GM10266 (cell line): ENCODE measurements around the gene MALT1.

ENCODE experiments used
- DNase-seq: peaks from one replicate; pipeline ENCODE4 v3.0.0; 2012; ENCODE audit errors: extremely low spot score
- CTCF ChIP-seq: IDR thresholded peaks from 2 replicates; pipeline ENCODE4 v1.5.1; 2012; ENCODE audit warnings: mild to moderate bottlenecking, low read depth; ENCODE audit not compliant: control insufficient read depth, insufficient read depth; ENCODE audit errors: missing control alignments

MALT1 gene

GRCh38 chr18:58671111-58671631, at the start of gene MALT1:
MALT1 (plus strand) TSS chr18:58671465; CDS start chr18:58671644, 179 bp downstream.
- peak; percentile 95 for DNase-seq
- TF ChIP-seq CTCF: no peak

DNA sequence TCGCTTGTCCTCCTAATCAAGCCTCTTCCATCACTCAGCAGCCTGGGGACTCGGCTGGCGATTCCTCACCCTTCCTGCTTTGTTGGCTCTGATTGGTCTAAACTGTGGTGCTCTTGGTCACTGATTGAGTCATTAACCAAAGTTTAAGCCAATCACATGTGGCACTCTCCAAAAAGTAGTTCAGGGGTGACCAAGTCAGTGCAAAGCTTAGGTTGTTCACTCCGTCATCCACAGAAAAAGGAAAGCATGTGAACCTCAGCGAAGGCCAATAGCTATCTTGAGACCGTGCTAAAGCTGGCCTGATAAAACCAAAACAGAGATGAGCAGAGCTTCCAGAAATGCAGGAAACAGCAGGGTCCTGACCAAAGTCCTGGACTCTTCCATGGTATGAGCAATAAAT, 47.3 kb upstream of the MALT1 start:
- TF ChIP-seq CTCF: no peak
- DNase-seq: no peak

GRCh38 chr18:58625839-58626238, 45.4 kb upstream of the MALT1 start:
- TF ChIP-seq CTCF: no peak
- DNase-seq: no peak

GRCh38 chr18:58630071-58630470, 41.2 kb upstream of the MALT1 start:
- no peak for TF ChIP-seq CTCF
- DNase-seq: no peak

- DNase-seq: no peak
- no peak for TF ChIP-seq CTCF
These were observed 40.0 kb upstream of the MALT1 start for GRCh38 chr18:58631301-58631700.

DNA sequence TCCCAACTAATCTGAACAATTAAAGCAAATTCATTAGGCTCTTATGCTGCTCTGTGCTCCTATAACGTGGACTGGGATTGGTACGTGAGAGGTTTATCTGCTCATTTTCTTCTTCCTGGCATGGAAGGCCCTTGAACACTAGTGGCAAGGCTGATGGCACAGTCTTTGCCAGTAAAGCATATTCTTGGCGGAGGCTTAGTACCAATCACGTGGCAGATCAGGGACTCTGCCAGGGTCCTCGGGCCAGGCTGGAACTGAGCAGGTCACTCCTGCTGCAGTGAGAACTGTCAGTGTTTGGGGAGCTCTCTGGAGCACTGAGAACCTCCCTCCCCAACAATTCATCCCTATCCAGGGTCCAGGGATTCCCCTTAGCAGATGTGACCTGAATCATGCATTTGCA, 38.7 kb upstream of the MALT1 start:
- no peak for DNase-seq
- TF ChIP-seq CTCF: no peak

- no peak for DNase-seq
- TF ChIP-seq CTCF: no peak
These were observed 37.4 kb upstream of the MALT1 start for GRCh38 chr18:58633874-58634273.
